ENCODE data around the gene GIMAP1. TPM values are rescaled to one million over a fixed set of nuclear protein-coding genes. Genes with fewer than 3 reads are reported as not detected.
A peak's percentile ranks its signal among the peaks of the same experiment; 100 is the strongest.
"Not testable (repeated sequence)": the region's sequence is repeated elsewhere in the genome, so short reads cannot be mapped to it uniquely, and the experiment has no call there.

Gene GIMAP1
- total RNA-seq, result 10 to 100 TPM; 16.4 to 61.2 (median 48.1) TPM
- polyA plus RNA-seq, result 10 to 100 TPM in 2 of 3 donors, 1 to 10 TPM in 1; 8.7 to 31.2 (median 14.1) TPM
- long read RNA-seq, donor 1, full-length matches to known transcripts, result 20 of 20 reads
- long read RNA-seq, donor 1, partial matches to known transcripts, result 0 of 20 reads
- long read RNA-seq, donor 1, other reads (novel, unspliced or antisense), result 0 of 20 reads
- long read RNA-seq, donor 2, full-length matches to known transcripts, result 12 of 27 reads
- long read RNA-seq, donor 2, partial matches to known transcripts, result 15 of 27 reads
- long read RNA-seq, donor 2, other reads (novel, unspliced or antisense), result 0 of 27 reads

DNA sequence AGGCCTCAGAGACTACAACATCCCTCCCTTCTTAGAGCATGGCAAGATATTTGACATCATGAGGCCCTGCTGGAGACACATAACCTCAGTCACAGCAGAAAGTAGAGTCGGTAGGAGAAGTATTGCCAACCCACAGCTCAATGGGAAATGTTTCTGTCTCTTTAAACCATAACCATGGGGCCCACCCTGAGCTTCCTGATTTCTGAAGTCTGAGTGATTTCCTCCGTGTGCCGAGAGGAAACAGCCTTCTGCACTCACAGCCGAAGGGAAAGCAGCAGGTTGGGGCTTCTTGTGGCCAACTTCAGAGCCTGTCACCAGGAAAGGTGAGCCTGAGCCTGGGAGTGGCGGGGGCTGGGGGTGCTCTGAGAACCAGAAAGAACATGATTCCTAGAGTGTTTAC lies at the start of gene GIMAP1:
Gene GIMAP1, plus strand, starts transcription at position 246 of the 400 bp plus-strand sequence. CDS start 2,435 bp downstream, outside the sequence.
- H3K36me3 ChIP-seq, result peaks cover 2 to 27% (median 23%) of the 10 kb centered on the region in 6 donors
- H3K27me3 ChIP-seq (replicated peaks in 1 of 7), result no peaks in the 10 kb centered on the region
- WGBS, 5 donors, result 3 to 8% (median 5%) methylated on average over 5 of the region's 5 CpGs
- peak; percentile 84 for DNase-seq
- TF ChIP-seq, protein P1, sequence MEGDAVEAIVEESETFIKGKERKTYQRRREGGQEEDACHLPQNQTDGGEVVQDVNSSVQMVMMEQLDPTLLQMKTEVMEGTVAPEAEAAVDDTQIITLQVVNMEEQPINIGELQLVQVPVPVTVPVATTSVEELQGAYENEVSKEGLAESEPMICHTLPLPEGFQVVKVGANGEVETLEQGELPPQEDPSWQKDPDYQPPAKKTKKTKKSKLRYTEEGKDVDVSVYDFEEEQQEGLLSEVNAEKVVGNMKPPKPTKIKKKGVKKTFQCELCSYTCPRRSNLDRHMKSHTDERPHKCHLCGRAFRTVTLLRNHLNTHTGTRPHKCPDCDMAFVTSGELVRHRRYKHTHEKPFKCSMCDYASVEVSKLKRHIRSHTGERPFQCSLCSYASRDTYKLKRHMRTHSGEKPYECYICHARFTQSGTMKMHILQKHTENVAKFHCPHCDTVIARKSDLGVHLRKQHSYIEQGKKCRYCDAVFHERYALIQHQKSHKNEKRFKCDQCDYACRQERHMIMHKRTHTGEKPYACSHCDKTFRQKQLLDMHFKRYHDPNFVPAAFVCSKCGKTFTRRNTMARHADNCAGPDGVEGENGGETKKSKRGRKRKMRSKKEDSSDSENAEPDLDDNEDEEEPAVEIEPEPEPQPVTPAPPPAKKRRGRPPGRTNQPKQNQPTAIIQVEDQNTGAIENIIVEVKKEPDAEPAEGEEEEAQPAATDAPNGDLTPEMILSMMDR (IDR thresholded peaks at IDR 0.05 in 8 of 11, conservative IDR thresholded peaks at IDR 0.05 in 3 of 11), result no peak
- TF ChIP-seq POLR2AphosphoS5 (IDR thresholded peaks at IDR 0.05) (peak in 2 of 3 donors; percentile 81 to 96), POLR2A (IDR thresholded peaks at IDR 0.05) (peak in 2 of 3 donors; percentile 13 to 64)
- peaks cover 11 to 64% (median 47%) of the 10 kb centered on the region in 6 donors for H3K4me1 ChIP-seq
- intact Hi-C loops (cut with DNase I; ENCODE audit: low total_unique reads), result no loop called here
- peak within 1 kb of the TSS; percentile 61 to 92 (median 82) for H3K27ac ChIP-seq
- peaks cover 0 to 27% (median 21%) of the 10 kb centered on the region in 8 donors for H3K9me3 ChIP-seq
- peak within 1 kb of the TSS; percentile 51 to 87 (median 64) for H3K4me3 ChIP-seq

DNA sequence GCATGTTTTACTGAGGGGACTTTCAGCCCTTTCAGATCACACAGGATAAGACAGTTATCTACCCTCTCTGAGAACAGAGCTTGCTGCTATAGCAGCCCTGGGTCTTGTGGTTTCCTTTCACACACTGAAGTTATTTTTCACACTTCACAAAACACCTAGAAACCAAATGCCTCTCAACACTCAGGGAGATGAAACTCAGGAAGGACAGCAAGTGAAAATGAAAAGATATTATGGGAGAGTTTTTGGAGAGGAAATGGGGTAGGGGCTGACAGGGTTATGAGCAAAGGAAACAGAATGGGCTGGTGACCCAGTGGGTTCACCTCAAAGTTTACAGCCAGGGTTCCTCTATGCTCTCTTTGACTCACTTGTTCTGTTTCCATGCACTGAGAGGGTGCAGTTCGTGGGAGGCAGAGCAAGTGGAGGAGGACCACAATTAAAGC lies 47.9 kb upstream of the GIMAP1 start:
- no peak for DNase-seq
- H3K4me1 ChIP-seq, result peaks cover 6 to 73% (median 48%) of the 10 kb centered on the region in 6 donors
- WGBS, 5 donors, result 29 to 38% (median 31%) methylated on average over 1 of the region's 1 CpG
- no peaks in the 10 kb centered on the region for H3K36me3 ChIP-seq
- intact Hi-C loops (cut with DNase I; ENCODE audit: low total_unique reads), result no loop called here
- peak overlapping the region; percentile 60 to 91 (median 76) for H3K27ac ChIP-seq
- TF ChIP-seq, protein P1 (IDR thresholded peaks at IDR 0.05 in 8 of 11, conservative IDR thresholded peaks at IDR 0.05 in 3 of 11), result no peak
- TF ChIP-seq POLR2AphosphoS5 (IDR thresholded peaks at IDR 0.05) (peak in 1 of 3 donors; percentile 61), POLR2A (IDR thresholded peaks at IDR 0.05) (no peak)
- H3K27me3 ChIP-seq (replicated peaks in 1 of 7), result no peaks in the 10 kb centered on the region
- no peak overlapping the region for H3K4me3 ChIP-seq
- H3K9me3 ChIP-seq, result peaks cover 0 to 10% (median 0%) of the 10 kb centered on the region in 8 donors

DNA sequence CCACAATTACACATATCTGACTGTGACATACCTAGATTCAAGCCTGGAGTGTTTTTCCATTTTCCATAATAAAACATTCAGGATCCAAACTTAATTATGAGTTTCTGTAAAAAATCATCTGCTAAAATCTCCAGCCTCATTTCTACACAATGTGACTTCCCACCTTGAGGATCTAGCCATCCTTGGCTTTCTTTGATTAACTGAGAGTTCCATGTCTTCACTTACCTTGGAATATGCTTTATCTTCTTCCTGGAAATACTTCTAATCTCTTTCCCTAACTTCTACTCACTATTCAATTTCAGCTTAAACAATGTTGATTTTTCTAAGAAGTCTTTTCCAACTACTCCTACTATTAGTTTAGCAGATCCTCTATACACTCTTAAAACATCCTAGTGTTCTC lies 47.4 kb upstream of the GIMAP1 start:
- intact Hi-C loops (cut with DNase I; ENCODE audit: low total_unique reads), result no loop called here
- no peaks in the 10 kb centered on the region for H3K27me3 ChIP-seq (replicated peaks in 1 of 7)
- no peak for TF ChIP-seq POLR2A (IDR thresholded peaks at IDR 0.05)
- no peak for TF ChIP-seq POLR2AphosphoS5 (IDR thresholded peaks at IDR 0.05)
- TF ChIP-seq, protein P1 (IDR thresholded peaks at IDR 0.05 in 8 of 11, conservative IDR thresholded peaks at IDR 0.05 in 3 of 11), result no peak
- peak overlapping the region; percentile 45 to 91 (median 76) for H3K27ac ChIP-seq
- no peaks in the 10 kb centered on the region for H3K36me3 ChIP-seq
- H3K4me3 ChIP-seq, result no peak overlapping the region
- H3K9me3 ChIP-seq, result peaks cover 0 to 10% (median 0%) of the 10 kb centered on the region in 8 donors
- peaks cover 6 to 68% (median 44%) of the 10 kb centered on the region in 6 donors for H3K4me1 ChIP-seq
- DNase-seq, result no peak

DNA sequence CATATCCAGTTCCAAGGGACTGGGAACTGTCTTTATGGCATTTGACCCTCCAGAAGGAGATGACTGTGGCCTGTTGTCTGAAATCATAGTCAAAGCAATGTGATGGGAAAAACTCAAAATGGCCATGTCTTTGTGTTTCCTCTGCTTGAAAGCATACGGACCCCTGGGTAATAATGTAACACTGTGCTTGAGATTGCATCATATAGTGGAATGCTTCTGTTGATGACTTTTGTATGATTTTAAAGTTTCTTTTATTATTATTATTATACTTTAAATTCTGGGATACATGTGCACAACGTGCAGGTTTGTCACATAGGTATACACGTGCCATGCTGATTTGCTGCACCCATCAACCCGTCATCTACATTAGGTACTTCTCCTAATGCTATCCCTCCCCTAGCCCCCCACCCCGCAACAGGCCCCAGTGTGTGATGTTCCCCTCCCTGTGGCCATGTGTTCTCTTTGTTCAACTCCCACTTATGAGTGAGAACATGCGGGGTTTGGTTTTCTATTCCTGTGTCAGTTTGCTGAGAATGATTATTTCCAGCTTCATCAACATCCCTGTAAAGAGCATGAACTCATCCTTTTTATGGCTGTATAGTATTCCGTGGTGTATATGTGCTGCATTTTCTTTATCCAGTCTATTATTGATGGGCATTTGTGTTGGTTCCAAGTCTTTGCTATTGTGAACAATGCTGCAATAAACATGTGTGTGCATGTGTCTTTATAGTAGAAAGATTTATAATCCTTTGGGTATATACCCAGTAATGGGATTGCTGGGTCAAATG lies 44.4 kb upstream of the GIMAP1 start:
- 87 to 95% (median 93%) methylated on average over 7 of the region's 7 CpGs for WGBS, 5 donors
- Histone ChIP-seq H3K27ac (peak overlapping the region in 1 of 8 donors; percentile 18), H3K4me1 (peaks cover 15 to 62% (median 39%) of the 10 kb centered on the region in 6 donors)
- intact Hi-C loops (cut with DNase I; ENCODE audit: low total_unique reads); H3K4me3 ChIP-seq; DNase-seq; H3K36me3 ChIP-seq; H3K9me3 ChIP-seq; H3K27me3 ChIP-seq (replicated peaks in 1 of 7): not testable (repeated sequence)

All from spleen (tissue), 13 donors.